Astrocyte (in vitro differentiated cells and primary cell): Measurements from ENCODE around the gene HAL. TPM values are rescaled to one million over a fixed set of nuclear protein-coding genes. Genes with fewer than 3 reads are reported as not detected.

ENCODE experiments used
- DNase-seq: peaks from one replicate; pipeline ENCODE4 v3.0.0-alpha.2; 2010; ENCODE audit warnings: low read depth
- FAIRE-seq: peaks from 2 replicates; lab custom pipeline; 2011; peaks lifted over from hg19 to GRCh38; lab: Jason Lieb, UNC
- H2AFZ ChIP-seq: 2 replicates; pipeline ENCODE4 v1.6.0; 2012; ENCODE audit warnings: low read depth, low read length, inconsistent platforms
- H3K27ac ChIP-seq: 2 replicates; pipeline ENCODE4 v1.5.1; 2011; ENCODE audit warnings: low read depth, low read length, inconsistent platforms
- H3K27me3 ChIP-seq: 2 replicates; pipeline ENCODE4 v1.6.0; 2011; ENCODE audit warnings: low read length, inconsistent platforms; ENCODE audit not compliant: insufficient read depth
- H3K36me3 ChIP-seq: 2 replicates; pipeline ENCODE4 v1.5.1; 2011; ENCODE audit warnings: low read length, inconsistent platforms; ENCODE audit not compliant: insufficient read depth
- H3K4me1 ChIP-seq: 2 replicates; pipeline ENCODE4 v1.5.1; 2011; ENCODE audit warnings: low read length, inconsistent platforms; ENCODE audit not compliant: insufficient read depth
- H3K4me2 ChIP-seq: 2 replicates; pipeline ENCODE4 v1.6.0; 2012; ENCODE audit warnings: low read length, inconsistent platforms
- H3K4me3 ChIP-seq: 2 replicates; pipeline ENCODE4 v1.5.1; 2011; ENCODE audit warnings: low read depth, mild to moderate bottlenecking, low read length, inconsistent platforms; ENCODE audit not compliant: insufficient read depth
- H3K79me2 ChIP-seq: 2 replicates; pipeline ENCODE4 v1.6.0; 2012; ENCODE audit warnings: mild to moderate bottlenecking, low read length, inconsistent platforms; ENCODE audit not compliant: insufficient read depth
- H3K9ac ChIP-seq: 2 replicates; pipeline ENCODE4 v1.6.0; 2012; ENCODE audit warnings: mild to moderate bottlenecking, low read length, inconsistent platforms
- H3K9me3 ChIP-seq: 2 replicates; pipeline ENCODE4 v1.5.1; 2012; ENCODE audit warnings: low read depth, mild to moderate bottlenecking, low read length, inconsistent platforms; ENCODE audit not compliant: insufficient read depth
- H4K20me1 ChIP-seq: 2 replicates; pipeline ENCODE4 v1.6.0; 2012; ENCODE audit warnings: low read length, inconsistent platforms; ENCODE audit not compliant: insufficient read depth
- H3K27ac Mint-ChIP-seq: one replicate; pipeline ENCODE4 v1.8.0; 2021; ENCODE audit warnings: mild to moderate bottlenecking, mixed read lengths; ENCODE audit not compliant: unreplicated experiment
- H3K27me3 Mint-ChIP-seq: one replicate; pipeline ENCODE4 v1.8.0; 2021; ENCODE audit warnings: low read depth, mixed read lengths; ENCODE audit not compliant: unreplicated experiment
- H3K36me3 Mint-ChIP-seq: one replicate; pipeline ENCODE4 v1.8.0; 2021; ENCODE audit warnings: low read depth, mixed read lengths; ENCODE audit not compliant: unreplicated experiment
- H3K4me1 Mint-ChIP-seq: one replicate; pipeline ENCODE4 v1.8.0; 2021; ENCODE audit warnings: low read depth, mixed read lengths; ENCODE audit not compliant: unreplicated experiment
- H3K4me3 Mint-ChIP-seq: one replicate; pipeline ENCODE4 v1.8.0; 2021; ENCODE audit warnings: mild to moderate bottlenecking, moderate library complexity, mixed read lengths; ENCODE audit not compliant: unreplicated experiment
- H3K9me3 Mint-ChIP-seq: one replicate; pipeline ENCODE4 v1.8.0; 2021; ENCODE audit warnings: mild to moderate bottlenecking, mixed read lengths; ENCODE audit not compliant: unreplicated experiment
- EZH2 ChIP-seq: IDR thresholded peaks from 2 replicates; pipeline ENCODE4 v1.6.1; 2012; ENCODE audit warnings: mild to moderate bottlenecking, low read length, inconsistent platforms; ENCODE audit not compliant: insufficient read depth
- total RNA-seq: library from RNA; stranded (reverse); gene quantifications from 2 replicates; pipeline ENCODE4 v1.2.1, GENCODE V29; 2021
- TF ChIP-seq, protein P1 (sequence below): IDR thresholded peaks from 2 replicates; pipeline ENCODE4 v1.5.1; 2011; ENCODE audit warnings: low read depth, mild to moderate bottlenecking, inconsistent platforms, low read length, moderate library complexity; ENCODE audit not compliant: insufficient read depth

Gene HAL
- total RNA-seq, 1 donor from 2014 or later, result 0.20 TPM

DNA sequence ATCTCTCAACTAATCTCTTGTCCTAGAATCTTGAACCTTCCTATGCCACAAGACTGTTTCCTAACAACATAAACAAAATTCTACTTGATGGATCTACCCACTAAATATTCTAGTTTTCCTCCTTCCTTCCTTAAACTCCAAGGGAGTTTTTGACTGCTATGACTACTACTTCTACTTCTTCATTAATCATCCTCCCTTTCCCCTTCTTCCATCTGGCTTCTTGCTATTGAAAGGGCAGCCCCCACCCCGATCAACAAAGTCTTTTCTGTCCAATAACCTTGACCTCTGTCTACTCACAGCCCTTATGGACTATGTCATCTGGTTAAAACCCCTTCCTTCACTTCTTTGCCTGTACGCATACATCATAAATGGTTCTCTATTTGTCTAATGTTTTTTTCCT, 33.7 kb upstream of the HAL start:
- TF ChIP-seq EZH2, result no peak
- TF ChIP-seq, protein P1, sequence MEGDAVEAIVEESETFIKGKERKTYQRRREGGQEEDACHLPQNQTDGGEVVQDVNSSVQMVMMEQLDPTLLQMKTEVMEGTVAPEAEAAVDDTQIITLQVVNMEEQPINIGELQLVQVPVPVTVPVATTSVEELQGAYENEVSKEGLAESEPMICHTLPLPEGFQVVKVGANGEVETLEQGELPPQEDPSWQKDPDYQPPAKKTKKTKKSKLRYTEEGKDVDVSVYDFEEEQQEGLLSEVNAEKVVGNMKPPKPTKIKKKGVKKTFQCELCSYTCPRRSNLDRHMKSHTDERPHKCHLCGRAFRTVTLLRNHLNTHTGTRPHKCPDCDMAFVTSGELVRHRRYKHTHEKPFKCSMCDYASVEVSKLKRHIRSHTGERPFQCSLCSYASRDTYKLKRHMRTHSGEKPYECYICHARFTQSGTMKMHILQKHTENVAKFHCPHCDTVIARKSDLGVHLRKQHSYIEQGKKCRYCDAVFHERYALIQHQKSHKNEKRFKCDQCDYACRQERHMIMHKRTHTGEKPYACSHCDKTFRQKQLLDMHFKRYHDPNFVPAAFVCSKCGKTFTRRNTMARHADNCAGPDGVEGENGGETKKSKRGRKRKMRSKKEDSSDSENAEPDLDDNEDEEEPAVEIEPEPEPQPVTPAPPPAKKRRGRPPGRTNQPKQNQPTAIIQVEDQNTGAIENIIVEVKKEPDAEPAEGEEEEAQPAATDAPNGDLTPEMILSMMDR, result no peak
- no peak for DNase-seq
- H3K4me1 Mint-ChIP-seq, result peaks cover 5% of the 10 kb centered on the region

DNA sequence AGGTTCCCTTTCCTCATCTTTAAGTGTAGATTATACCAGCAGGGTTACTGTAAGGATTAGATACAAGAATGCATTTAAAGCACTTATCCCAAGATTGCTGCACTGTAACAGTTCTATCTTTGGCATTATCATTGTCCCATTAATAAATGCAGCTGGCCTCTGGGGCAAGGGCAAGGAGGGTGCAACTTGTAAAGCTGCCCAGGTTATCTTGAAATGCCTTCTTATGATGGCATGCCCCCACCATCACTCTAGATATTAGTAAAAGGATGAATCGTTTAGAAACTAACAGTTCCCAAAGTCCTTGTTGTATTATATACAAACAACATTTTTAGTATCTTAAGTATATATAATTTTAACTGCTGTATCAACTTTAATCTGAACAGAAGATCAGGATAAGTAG, 32.4 kb upstream of the HAL start:
- no peak overlapping the region for H3K4me2 ChIP-seq
- FAIRE-seq (no peak), DNase-seq (no peak)
- no peaks in the 10 kb centered on the region for H3K27me3 Mint-ChIP-seq
- peaks cover 4% of the 10 kb centered on the region for H3K79me2 ChIP-seq
- H3K27ac Mint-ChIP-seq, result no peak overlapping the region
- peaks cover 4% of the 10 kb centered on the region for H3K4me1 Mint-ChIP-seq
- H3K27ac ChIP-seq, result no peak overlapping the region
- H3K36me3 ChIP-seq, result peaks cover under 1% of the 10 kb centered on the region
- no peak overlapping the region for H2AFZ ChIP-seq
- TF ChIP-seq, protein P1, result no peak
- TF ChIP-seq EZH2, result no peak
- peaks cover 5% of the 10 kb centered on the region for H4K20me1 ChIP-seq
- H3K4me3 ChIP-seq, result no peak overlapping the region
- H3K9ac ChIP-seq, result no peak overlapping the region
- H3K27me3 ChIP-seq, result no peaks in the 10 kb centered on the region
- H3K4me1 ChIP-seq, result no peaks in the 10 kb centered on the region
- H3K4me3 Mint-ChIP-seq, result no peak overlapping the region
- H3K9me3 Mint-ChIP-seq, result peaks cover 1% of the 10 kb centered on the region
- no peaks in the 10 kb centered on the region for H3K9me3 ChIP-seq
- peaks cover 6% of the 10 kb centered on the region for H3K36me3 Mint-ChIP-seq

More for the DNA sequence above, 33.7 kb upstream of the HAL start:
- H3K4me3 Mint-ChIP-seq, result no peak overlapping the region
- no peaks in the 10 kb centered on the region for H3K9me3 ChIP-seq
- no peaks in the 10 kb centered on the region for H3K27me3 Mint-ChIP-seq
- H3K4me3 ChIP-seq, result no peak overlapping the region
- peaks cover 10% of the 10 kb centered on the region for H3K79me2 ChIP-seq
- no peaks in the 10 kb centered on the region for H3K36me3 ChIP-seq
- H3K27me3 ChIP-seq, result no peaks in the 10 kb centered on the region
- H3K4me1 ChIP-seq, result peaks cover 3% of the 10 kb centered on the region
- H3K9me3 Mint-ChIP-seq, result peaks cover 1% of the 10 kb centered on the region
- peaks cover 5% of the 10 kb centered on the region for H4K20me1 ChIP-seq
- no peak overlapping the region for H3K27ac Mint-ChIP-seq
- no peak overlapping the region for H3K9ac ChIP-seq
- H3K27ac ChIP-seq, result no peak overlapping the region
- no peak overlapping the region for H2AFZ ChIP-seq
- no peak for FAIRE-seq
- no peak overlapping the region for H3K4me2 ChIP-seq
- H3K36me3 Mint-ChIP-seq, result peaks cover 6% of the 10 kb centered on the region

GRCh38 chr12:96026331-96026730, 30.2 kb upstream of the HAL start:
- Histone ChIP-seq H3K4me2 (no peak overlapping the region), H3K9me3 (no peaks in the 10 kb centered on the region), H3K27me3 (no peaks in the 10 kb centered on the region), H3K27ac (no peak overlapping the region), H3K9ac (no peak overlapping the region), H3K4me3 (no peak overlapping the region), H3K79me2 (no peaks in the 10 kb centered on the region), H3K4me1 (no peaks in the 10 kb centered on the region), H4K20me1 (no peaks in the 10 kb centered on the region), H2AFZ (no peak overlapping the region), H3K36me3 (peaks cover 11% of the 10 kb centered on the region)
- peaks cover 1% of the 10 kb centered on the region for H3K9me3 Mint-ChIP-seq
- no peaks in the 10 kb centered on the region for H3K4me1 Mint-ChIP-seq
- TF ChIP-seq, protein P1, result no peak
- TF ChIP-seq EZH2, result no peak
- no peak overlapping the region for H3K27ac Mint-ChIP-seq
- H3K4me3 Mint-ChIP-seq, result no peak overlapping the region
- peaks cover 6% of the 10 kb centered on the region for H3K36me3 Mint-ChIP-seq
- H3K27me3 Mint-ChIP-seq, result no peaks in the 10 kb centered on the region
- FAIRE-seq (no peak), DNase-seq (no peak)
